GM23248 (cell line): ENCODE measurements around the gene CTNNA2.

Experiments used
- EZH2 ChIP-seq: fragments of 200-600 bp; sonication (generic); IDR thresholded peaks from 2 replicates; pipeline ENCODE4 v1.6.1; 2018; ENCODE audit warnings: antibody characterized with exemption, mild to moderate bottlenecking; ENCODE audit not compliant: insufficient read depth, poor library complexity, severe bottlenecking
- EZH2phosphoT487 ChIP-seq: fragments of 200-600 bp; sonication (generic); IDR thresholded peaks from 2 replicates; pipeline ENCODE4 v1.6.1; 2018; ENCODE audit warnings: antibody characterized with exemption, moderate library complexity, mild to moderate bottlenecking, low read depth; ENCODE audit not compliant: insufficient read depth

GRCh38 chr2:80164375-80164774 is 651.5 kb downstream of the CTNNA2 start:
- no peak for TF ChIP-seq EZH2phosphoT487
- no peak for TF ChIP-seq EZH2
